SH-SY5Y (cell line): ENCODE measurements around the gene GAS2.

Experiments
- GATA2 ChIP-seq: IDR thresholded peaks from 2 replicates; pipeline ENCODE4 v1.6.1; 2011; ENCODE audit warnings: mild to moderate bottlenecking, low read depth, low read length
- GATA3 ChIP-seq: IDR thresholded peaks from 2 replicates; pipeline ENCODE4 v1.6.1; 2011; ENCODE audit warnings: low read depth, mild to moderate bottlenecking, low read length, moderate library complexity

- no peak for TF ChIP-seq GATA2
- no peak for TF ChIP-seq GATA3
These were observed 134.1 kb downstream of the GAS2 start for GRCh38 chr11:22800482-22800881.
